HEK293T (cell line): ENCODE results near the gene CRYZL1.

Experiments
- CTCF ChIA-PET: fragments of 350-600 bp; formaldehyde crosslinking; extraction: SDS; loops from one replicate; lab custom pipeline; 2021; ENCODE audit warnings: antibody characterized with exemption, inconsistent platforms; lab: Yijun Ruan, JAX
- POLR2A ChIA-PET: fragments of 350-600 bp; formaldehyde crosslinking; extraction: SDS; loops from one replicate; lab custom pipeline; 2020; ENCODE audit warnings: antibody characterized with exemption, inconsistent platforms; lab: Yijun Ruan, JAX
- DNase-seq: peaks from one replicate; pipeline ENCODE4 v3.0.0; 2012; ENCODE audit warnings: mixed read lengths; ENCODE audit errors: extremely low spot score
- ARNT ChIP-seq: fragments of 450-650 bp; IDR thresholded peaks from 2 replicates; pipeline ENCODE4 v1.6.1; 2017; ENCODE audit warnings: mild to moderate bottlenecking
- BHLHE40 ChIP-seq: fragments of 450-650 bp; IDR thresholded peaks from 2 replicates; pipeline ENCODE4 v1.6.1; 2016; ENCODE audit warnings: mild to moderate bottlenecking, moderate library complexity, borderline replicate concordance
- CTBP1 ChIP-seq: fragments of 450-650 bp; IDR thresholded peaks from 2 replicates; pipeline ENCODE4 v1.6.1; 2016; ENCODE audit warnings: borderline replicate concordance
- ELF4 ChIP-seq: fragments of 450-650 bp; IDR thresholded peaks from 2 replicates; pipeline ENCODE4 v1.6.1; 2017; ENCODE audit warnings: antibody characterized with exemption
- FOXA1 ChIP-seq: fragments of 450-650 bp; IDR thresholded peaks from 2 replicates; pipeline ENCODE4 v1.6.1; 2016; ENCODE audit warnings: mild to moderate bottlenecking
- FOXK2 ChIP-seq: fragments of 450-650 bp; IDR thresholded peaks from 2 replicates; pipeline ENCODE4 v1.6.1; 2016; ENCODE audit warnings: mild to moderate bottlenecking
- FOXM1 ChIP-seq: fragments of 450-650 bp; IDR thresholded peaks from 2 replicates; pipeline ENCODE4 v1.6.1; 2017; ENCODE audit warnings: mild to moderate bottlenecking, borderline replicate concordance
- HDGF ChIP-seq: fragments of 450-650 bp; IDR thresholded peaks from 2 replicates; pipeline ENCODE4 v1.6.1; 2017; ENCODE audit warnings: antibody characterized with exemption, borderline replicate concordance
- L3MBTL2 ChIP-seq: fragments of 450-650 bp; conservative IDR thresholded peaks from 2 replicates; pipeline ENCODE4 v1.6.1; 2016; ENCODE audit warnings: mild to moderate bottlenecking
- LEF1 ChIP-seq: fragments of 450-650 bp; IDR thresholded peaks from 2 replicates; pipeline ENCODE4 v1.6.1; 2017; ENCODE audit warnings: mild to moderate bottlenecking, borderline replicate concordance
- NFRKB ChIP-seq: fragments of 450-650 bp; IDR thresholded peaks from 2 replicates; pipeline ENCODE4 v1.6.1; 2016; ENCODE audit warnings: mild to moderate bottlenecking, moderate library complexity
- SP1 ChIP-seq: fragments of 450-650 bp; IDR thresholded peaks from 2 replicates; pipeline ENCODE4 v1.6.1; 2017
- SUZ12 ChIP-seq: fragments of 450-650 bp; IDR thresholded peaks from 2 replicates; pipeline ENCODE4 v1.6.1; 2016; ENCODE audit warnings: mild to moderate bottlenecking
- TARDBP ChIP-seq: fragments of 450-650 bp; IDR thresholded peaks from 2 replicates; pipeline ENCODE4 v1.6.1; 2016
- ZNF384 ChIP-seq: fragments of 450-650 bp; IDR thresholded peaks from 2 replicates; pipeline ENCODE4 v1.6.1; 2016
- TF ChIP-seq, protein P1 (sequence below): fragments of 450-650 bp; IDR thresholded peaks from 2 replicates; pipeline ENCODE4 v1.6.1; 2016

CRYZL1 gene

GRCh38 chr21:33648555-33648954 is 7.0 kb upstream of the CRYZL1 start:
- no peak for DNase-seq
- POLR2A ChIA-PET = no interaction called here
- TF ChIP-seq SP1 (no peak), SUZ12 (no peak), BHLHE40 (no peak), FOXA1 (no peak), ELF4 (no peak), LEF1 (no peak), ARNT (no peak), ZNF384 (no peak), L3MBTL2 (no peak), NFRKB (no peak), CTBP1 (no peak), TARDBP (no peak), FOXK2 (no peak), HDGF (no peak), FOXM1 (no peak)
- TF ChIP-seq, protein P1, sequence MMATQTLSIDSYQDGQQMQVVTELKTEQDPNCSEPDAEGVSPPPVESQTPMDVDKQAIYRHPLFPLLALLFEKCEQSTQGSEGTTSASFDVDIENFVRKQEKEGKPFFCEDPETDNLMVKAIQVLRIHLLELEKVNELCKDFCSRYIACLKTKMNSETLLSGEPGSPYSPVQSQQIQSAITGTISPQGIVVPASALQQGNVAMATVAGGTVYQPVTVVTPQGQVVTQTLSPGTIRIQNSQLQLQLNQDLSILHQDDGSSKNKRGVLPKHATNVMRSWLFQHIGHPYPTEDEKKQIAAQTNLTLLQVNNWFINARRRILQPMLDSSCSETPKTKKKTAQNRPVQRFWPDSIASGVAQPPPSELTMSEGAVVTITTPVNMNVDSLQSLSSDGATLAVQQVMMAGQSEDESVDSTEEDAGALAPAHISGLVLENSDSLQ = no peak
- CTCF ChIA-PET = no interaction called here

GRCh38 chr21:33647587-33647986 is 6.0 kb upstream of the CRYZL1 start:
- DNase-seq = no peak
- ChIA-PET POLR2A (no interaction called here), CTCF (no interaction called here)
- TF ChIP-seq FOXK2 (no peak), SP1 (no peak), BHLHE40 (no peak), CTBP1 (no peak), SUZ12 (no peak), ELF4 (no peak), TARDBP (no peak)

DNA sequence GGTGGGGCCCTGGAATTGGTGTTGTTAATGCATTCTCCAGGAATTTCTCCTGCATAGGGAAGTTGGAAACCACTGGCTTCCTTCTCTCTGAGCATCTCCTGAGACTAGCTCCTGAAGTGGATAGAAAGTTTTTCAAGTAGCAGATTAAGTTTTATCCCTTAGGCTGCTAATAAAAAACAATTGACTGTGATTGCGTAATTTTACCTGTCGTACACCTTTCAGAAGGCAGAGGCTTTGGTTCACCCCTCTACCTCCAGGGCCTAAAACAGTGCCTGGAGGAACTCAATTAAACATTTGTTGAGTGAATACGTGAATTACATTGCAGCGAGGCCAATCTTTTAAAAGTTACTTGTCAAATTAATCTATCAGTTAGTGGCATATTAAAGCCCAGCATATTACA is 4.2 kb upstream of the CRYZL1 start:
- ChIA-PET POLR2A (interaction anchor here (1.2 kb wide), 1 partner anchor 57 kb away, joined by 3 read pairs; the partner anchor contains the start of gene DONSON), CTCF (no interaction called here)
- no peak for DNase-seq
- TF ChIP-seq LEF1 (no peak), FOXM1 (no peak), FOXA1 (no peak), SUZ12 (no peak), L3MBTL2 (no peak)

- DNase-seq = no peak
- ChIA-PET POLR2A (interaction anchor here (0.6 to 1.2 kb wide), 2 partner anchors 56 to 117 kb away, joined by 3 read pairs; partner anchors contain the start of gene DONSON), CTCF (interaction anchor here (0.7 kb wide), 1 partner anchor 259 kb away, joined by 4 read pairs; no protein-coding TSS in a partner anchor)
- TF ChIP-seq LEF1 (no peak), TARDBP (no peak), ZNF384 (peak; percentile 53; the same call in 1 of the 2 replicates)
Observed at GRCh38 chr21:33644383-33645074, 3.0 kb upstream of the CRYZL1 start.

DNA sequence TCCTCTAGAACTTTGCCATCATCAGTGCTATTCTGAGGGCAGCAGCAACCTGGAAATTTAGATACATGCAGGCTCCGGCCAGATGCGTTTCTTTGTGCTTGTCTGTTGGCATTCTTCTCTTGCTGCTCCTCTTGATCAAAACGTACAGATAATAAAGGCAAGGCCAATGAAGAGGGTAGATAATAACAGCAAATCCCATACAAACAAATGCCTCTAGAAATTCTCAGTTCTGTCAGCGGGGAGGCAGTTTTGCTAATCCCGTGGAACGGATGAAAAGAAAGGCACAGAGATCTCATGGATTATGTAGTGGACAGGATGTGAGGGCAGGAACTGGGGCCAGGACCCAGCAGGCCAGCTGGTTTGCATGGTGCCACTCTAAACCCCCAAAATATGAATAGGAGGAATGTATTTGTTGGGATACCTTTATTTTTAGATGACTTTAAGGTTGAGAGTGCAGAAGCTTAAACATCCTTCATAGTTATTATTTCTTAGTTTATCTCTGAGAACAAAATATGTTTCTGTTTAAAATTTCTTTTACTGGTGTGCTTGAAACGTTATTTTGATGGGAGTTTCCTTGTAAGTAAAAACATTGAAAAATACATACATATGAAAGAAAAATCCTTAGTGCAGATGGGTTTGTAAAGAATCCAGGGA is 2.2 kb upstream of the CRYZL1 start:
- no peak for DNase-seq
- TF ChIP-seq FOXK2 (no peak), FOXM1 (no peak)
- POLR2A ChIA-PET = no interaction called here
- CTCF ChIA-PET = no interaction called here

GRCh38 chr21:33642896-33643657 is 1.5 kb upstream of the CRYZL1 start:
- TF ChIP-seq FOXM1 (0 out of 2 replicates have a peak, but pooled peaks have one; percentile 14), FOXA1 (no peak)
- DNase-seq = peak; percentile 25
- CTCF ChIA-PET = no interaction called here
- POLR2A ChIA-PET = no interaction called here

DNA sequence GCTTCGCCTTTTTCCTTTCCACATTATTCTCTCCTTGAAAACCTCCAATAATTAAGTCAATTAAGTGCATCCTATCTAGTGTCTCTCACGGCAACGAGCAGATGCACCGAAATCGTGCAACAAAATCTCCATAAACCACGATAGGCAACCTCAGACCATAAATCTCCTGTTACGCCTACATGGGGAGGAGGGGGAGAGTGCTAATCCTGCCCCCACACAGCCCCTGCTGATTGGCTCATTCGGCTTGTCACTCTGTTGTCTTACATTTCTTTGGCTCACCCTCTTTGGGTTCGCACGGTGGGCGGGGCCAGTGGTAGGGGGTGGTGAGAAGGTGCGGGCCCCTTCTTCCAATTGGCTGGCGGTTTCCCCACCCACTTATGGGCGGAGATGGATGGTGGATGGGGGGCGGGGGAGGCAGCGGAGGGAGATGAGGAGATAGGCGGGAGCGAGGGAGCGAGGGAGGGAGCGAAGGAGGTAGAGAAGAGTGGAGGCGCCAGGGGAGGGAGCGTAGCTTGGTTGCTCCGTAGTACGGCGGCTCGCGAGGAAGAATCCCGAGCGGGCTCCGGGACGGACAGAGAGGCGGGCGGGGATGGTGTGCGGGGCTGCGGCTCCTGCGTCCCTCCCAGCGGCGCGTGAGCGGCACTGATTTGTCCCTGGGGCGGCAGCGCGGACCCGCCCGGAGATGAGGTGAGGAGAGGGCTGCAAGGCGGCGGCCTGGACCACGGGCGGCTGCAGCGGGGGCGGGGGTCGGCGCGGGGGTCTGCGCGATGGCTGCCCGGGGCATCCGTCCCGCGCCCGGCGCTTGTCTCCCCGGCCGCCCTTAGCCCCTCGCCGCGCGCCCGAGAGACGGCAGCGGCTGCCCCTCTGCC is 720 bp upstream of the CRYZL1 start, which contains the start of gene ITSN1:
TSS of gene ITSN1 (plus strand) at position 475 of the 869 bp plus-strand sequence. CDS start 76,328 bp downstream, outside the sequence.
- peak; percentile 97 for DNase-seq
- ChIA-PET POLR2A (interaction anchor here (0.6 to 1.4 kb wide), 2 partner anchors 9 to 28 kb away, joined by 3 to 4 read pairs; no protein-coding TSS in a partner anchor), CTCF (no interaction called here)
- TF ChIP-seq ELF4 (no peak), FOXA1 (no peak), TARDBP (no peak), SP1 (peak; percentile 85), HDGF (0 out of 2 replicates have a peak, but pooled peaks have one; percentile 77), ZNF384 (no peak), NFRKB (no peak), ARNT (no peak), L3MBTL2 (no peak), FOXM1 (no peak), FOXK2 (no peak), LEF1 (0 out of 2 replicates have a peak, but pooled peaks have one; percentile 42), SUZ12 (no peak), CTBP1 (peak; percentile 68; the same call in 1 of the 2 replicates), BHLHE40 (no peak)
- TF ChIP-seq, protein P1 = peak; percentile 99
